HepG2 (cell line): Measurements from ENCODE around the gene RAI14. TPM values are rescaled to one million over a fixed set of nuclear protein-coding genes. Genes with fewer than 3 reads are reported as not detected.

ENCODE experiments used
- ATAC-seq: fragments of 200-7000 bp; cut with Tn5 transposase; 3 replicates; pipeline ENCODE4 v1.9.1; 2020; ENCODE audit warnings: mild to moderate bottlenecking, moderate library complexity
- BruUV-seq: library from RNA; stranded (reverse); fragments of 400-500 nt; replicated peaks from 2 replicates; lab custom pipeline; 2021; lab: Mats Ljungman, UMichigan
- CTCF ChIA-PET: fragments of 300-600 bp; formaldehyde crosslinking; extraction: SDS; loops from one replicate; lab custom pipeline; 2021; ENCODE audit warnings: low total read pairs, inconsistent platforms, low intra/inter-chr PET ratio; lab: Yijun Ruan, JAX
- POLR2A ChIA-PET: fragments of 350-600 bp; sonication (Branson Sonifier 250); formaldehyde crosslinking; loops from one replicate; lab custom pipeline; 2020; ENCODE audit warnings: antibody characterized with exemption, inconsistent platforms; lab: Yijun Ruan, JAX
- DNase-seq: peaks from one replicate; pipeline ENCODE4 v3.0.0-alpha.2; 2015; ENCODE audit warnings: low spot score
- FAIRE-seq: peaks from 3 replicates; lab custom pipeline; 2011; peaks lifted over from hg19 to GRCh38; lab: Jason Lieb, UNC
- H2AFZ ChIP-seq: one replicate; pipeline ENCODE4 v1.6.1; 2011; ENCODE audit warnings: low read length, inconsistent platforms
- H3K27ac ChIP-seq: fragments of 300-600 bp; 3 replicates; pipeline ENCODE4 v1.8.0; 2011; ENCODE audit warnings: mixed run types, mild to moderate bottlenecking, mixed read lengths, low read length, inconsistent platforms; ENCODE audit not compliant: insufficient read depth; ENCODE audit errors: extremely low read length
- H3K27me3 ChIP-seq, 2 experiments: fragments of 200-600 bp in 1 of 2; 2 replicates in 1 of 2; 3 replicates in 1 of 2; pipeline versions ENCODE4 v1.6.0 to v1.8.0; 2011; ENCODE audit warnings: low read length in 2 of 2, mild to moderate bottlenecking in 2 of 2, moderate library complexity in 2 of 2, inconsistent platforms in 1 of 2; ENCODE audit not compliant: insufficient read depth in 2 of 2, control insufficient read depth in 1 of 2
- H3K36me3 ChIP-seq, 2 experiments: fragments of 200-600 bp in 1 of 2; replicated peaks in 1 of 2; 2 replicates in 1 of 2; 3 replicates in 1 of 2; pipeline versions ENCODE4 v1.5.1 to v1.8.0; 2011; ENCODE audit warnings: low read length in 2 of 2, inconsistent platforms in 1 of 2; ENCODE audit not compliant: insufficient read depth in 2 of 2, control insufficient read depth in 1 of 2
- H3K4me1 ChIP-seq: 2 replicates; pipeline ENCODE4 v1.5.1; 2012; ENCODE audit warnings: low read length, inconsistent platforms; ENCODE audit not compliant: insufficient read depth
- H3K4me2 ChIP-seq: 2 replicates; pipeline ENCODE4 v1.6.0; 2011; ENCODE audit warnings: low read depth, low read length, inconsistent platforms
- H3K4me3 ChIP-seq, 3 experiments: fragments of 200-600 bp in 1 of 3; sonication (generic), shearing (Covaris generic) in 1 of 3; replicated peaks in 1 of 3; 2 replicates each; pipeline ENCODE4 v1.5.1; 2011 to 2016; ENCODE audit warnings: low read length in 3 of 3, inconsistent platforms in 2 of 3, low read depth in 2 of 3, mild to moderate bottlenecking in 2 of 3, control low read depth in 1 of 3, mixed read lengths in 1 of 3; ENCODE audit not compliant: insufficient read depth in 1 of 3
- H3K79me2 ChIP-seq: one replicate; pipeline ENCODE4 v1.6.1; 2011; ENCODE audit warnings: low read length, inconsistent platforms; ENCODE audit not compliant: insufficient read depth
- H3K9ac ChIP-seq: 2 replicates; pipeline ENCODE4 v1.6.0; 2011; ENCODE audit warnings: mild to moderate bottlenecking, low read depth, low read length, inconsistent platforms; ENCODE audit not compliant: insufficient read depth
- H3K9me3 ChIP-seq: 2 replicates; pipeline ENCODE4 v1.5.1; 2012; ENCODE audit warnings: mild to moderate bottlenecking, low read length
- H4K20me1 ChIP-seq: 2 replicates; pipeline ENCODE4 v1.6.0; 2011; ENCODE audit warnings: inconsistent platforms, mild to moderate bottlenecking, low read length, moderate library complexity; ENCODE audit not compliant: insufficient read depth
- AKAP8 ChIP-seq: sonication (generic); formaldehyde crosslinking; IDR thresholded peaks from 2 replicates; pipeline ENCODE4 v1.5.1; 2020; ENCODE audit warnings: mild to moderate bottlenecking, missing genetic modification reagents
- EP300 ChIP-seq, 3 experiments: sonication (generic) in 1 of 3; formaldehyde crosslinking in 1 of 3; IDR thresholded peaks; 2 replicates each; pipeline versions ENCODE4 v1.5.1 to v1.6.1; 2011 to 2020; ENCODE audit warnings: low read depth in 2 of 3, low read length in 2 of 3, borderline replicate concordance in 1 of 3, improper control_type of control experiment in 1 of 3, mild to moderate bottlenecking in 1 of 3, missing genetic modification reagents in 1 of 3, moderate library complexity in 1 of 3
- ETV6 ChIP-seq: sonication (generic); formaldehyde crosslinking; conservative IDR thresholded peaks from 2 replicates; pipeline ENCODE4 v1.4.0; 2020; ENCODE audit warnings: missing genetic modification reagents
- MED13 ChIP-seq: sonication (generic); formaldehyde crosslinking; IDR thresholded peaks from 2 replicates; pipeline ENCODE4 v1.5.0; 2020; ENCODE audit warnings: missing genetic modification reagents
- SALL2 ChIP-seq: sonication (generic); formaldehyde crosslinking; IDR thresholded peaks from 2 replicates; pipeline ENCODE4 v1.8.1; 2023; ENCODE audit warnings: mild to moderate bottlenecking, missing genetic modification reagents, inconsistent platforms
- SOX13 ChIP-seq, 3 experiments: fragments of 450-650 bp in 1 of 3; sonication (generic) in 1 of 3; formaldehyde crosslinking in 1 of 3; IDR thresholded peaks in 2 of 3; conservative IDR thresholded peaks in 1 of 3; 2 replicates each; pipeline versions ENCODE4 v1.5.0 to v1.6.1; 2016 to 2020; ENCODE audit warnings: antibody characterized with exemption in 1 of 3, mild to moderate bottlenecking in 1 of 3, missing compliant biosample characterization in 1 of 3, missing genetic modification reagents in 1 of 3, moderate library complexity in 1 of 3
- SP140L ChIP-seq: sonication (generic); formaldehyde crosslinking; IDR thresholded peaks from 2 replicates; pipeline ENCODE4 v1.4.0; 2020; ENCODE audit warnings: missing genetic modification reagents, borderline replicate concordance
- TFDP1 ChIP-seq: IDR thresholded peaks from 2 replicates; pipeline ENCODE4 v1.6.1; 2016; ENCODE audit warnings: missing compliant biosample characterization, missing genetic modification reagents, borderline replicate concordance
- ZBTB40 ChIP-seq, 2 experiments: fragments of 450-650 bp in 1 of 2; sonication (generic) in 1 of 2; formaldehyde crosslinking in 1 of 2; IDR thresholded peaks; 2 replicates each; pipeline versions ENCODE4 v1.6.1 to v1.8.0; 2016 to 2022; ENCODE audit warnings: antibody characterized with exemption in 1 of 2, mild to moderate bottlenecking in 1 of 2, missing genetic modification reagents in 1 of 2
- ZNF335 ChIP-seq: sonication (generic); formaldehyde crosslinking; IDR thresholded peaks from 2 replicates; pipeline ENCODE4 v1.4.0; 2020; ENCODE audit warnings: missing genetic modification reagents
- ZNF747 ChIP-seq: sonication (generic); formaldehyde crosslinking; IDR thresholded peaks from 2 replicates; pipeline ENCODE4 v1.8.1; 2023; ENCODE audit warnings: missing genetic modification reagents, mild to moderate bottlenecking, borderline replicate concordance
- WGBS: methylation state at CpG from one replicate; pipeline ENCODE4 v1.1.6; 2017; ENCODE audit warnings: low lambda C conversion rate; 5-methylcytosine and 5-hydroxymethylcytosine counted together
- in situ Hi-C: cut with HindIII; loops from 2 replicates; pipeline ENCODE4 v1.10.0; 2017; ENCODE audit warnings: low pct_unique_long_range_greater_than_20kb; ENCODE audit not compliant: extremely low pct_ligation_motif_present
- intact Hi-C: fragments of 100-400 bp; cut with micrococcal nuclease; formaldehyde crosslinking; loops from one replicate; pipeline ENCODE4 v1.10.0; 2022; ENCODE audit not compliant: unreplicated experiment
- polyA plus RNA-seq, 8 experiments: library from polyadenylated mRNA; depleted of rRNA in 3 of 8; stranded (reverse) in 7 of 8; unstranded in 1 of 8; fragments of >200 nt; fragmentation: Illumina TruSeq in 4 of 8; extraction: Trizol in 4 of 8; gene quantifications; 2 replicates each; pipeline versions ENCODE4 v1.2.1 to v1.2.3, GENCODE V29; 2011 to 2016; ENCODE audit warnings: low read depth in 4 of 8, missing spikeins in 1 of 8, mixed read lengths in 1 of 8; ENCODE audit not compliant: insufficient read depth in 1 of 8
- total RNA-seq, 5 experiments: library from RNA; depleted of rRNA; stranded (reverse); fragments of >200 nt; fragmentation: Illumina TruSeq; extraction: Trizol; gene quantifications; 2 replicates each; pipeline ENCODE4 v1.2.3, GENCODE V29; 2016; ENCODE audit warnings: low read depth in 1 of 5

Gene RAI14
- total and polyA plus RNA-seq, 2 of the 13 experiments (the other 11 are each of a cell fraction or from before 2014, with no cell fraction given) = 12.6 to 18.2 TPM

GRCh38 chr5:34865091-34865490 is 209.0 kb downstream of the RAI14 start (continued):
- no peak for TF ChIP-seq SP140L (CRISPR knock-in tag)
- TF ChIP-seq AKAP8 (CRISPR knock-in tag) = no peak
- TF ChIP-seq ZNF335 (CRISPR knock-in tag) = no peak
- no peak for TF ChIP-seq EP300 (IDR thresholded peaks at IDR 0.05; ENCODE audit: low read depth in 2 of 2, low read length in 2 of 2)
- no peak for TF ChIP-seq EP300 (CRISPR knock-in tag; IDR thresholded peaks at IDR 0.05; ENCODE audit: borderline replicate concordance)
- no peak for TF ChIP-seq SOX13 (IDR thresholded peaks at IDR 0.05)
- no peak for TF ChIP-seq SOX13 (CRISPR knock-in tag; conservative IDR thresholded peaks at IDR 0.05 in 1 of 2, IDR thresholded peaks at IDR 0.05 in 1 of 2)

GRCh38 chr5:34866989-34867471 is 210.9 kb downstream of the RAI14 start:
- H3K27me3 ChIP-seq = no peaks in the 10 kb centered on the region; a peak in 1 of 5 replicates
- in situ Hi-C loops (no loop called here), intact Hi-C loops (no loop called here)
- peak; percentile 76 for ATAC-seq
- CTCF ChIA-PET = no interaction called here
- DNase-seq = peak; percentile 18
- H3K27ac ChIP-seq = peak overlapping the region; percentile 55
- no peaks in the 10 kb centered on the region for H4K20me1 ChIP-seq
- H3K9ac ChIP-seq = 0 out of 2 replicates have a peak overlapping the region, but pooled peaks have one; percentile 4
- no peaks in the 10 kb centered on the region for H3K79me2 ChIP-seq
- no peaks in the 10 kb centered on the region for H3K36me3 ChIP-seq
- peak overlapping the region; percentile 9 for H2AFZ ChIP-seq
- BruUV-seq = no TSS peak
- POLR2A ChIA-PET = interaction anchor here (1.0 kb wide), 1 partner anchor 318 kb away, joined by 4 read pairs; no protein-coding TSS in a partner anchor
- 47% methylated on average over 3 of the region's 3 CpGs for WGBS
- H3K4me2 ChIP-seq = peak overlapping the region; percentile 26
- no peaks in the 10 kb centered on the region for H3K9me3 ChIP-seq
- peak; percentile 4 for FAIRE-seq
- H3K4me1 ChIP-seq = peaks cover 39% of the 10 kb centered on the region
- H3K4me3 ChIP-seq = no peak overlapping the region; a peak in 1 of 6 replicates
- TF ChIP-seq ETV6 (CRISPR knock-in tag) = no peak
- no peak for TF ChIP-seq ZBTB40 (IDR thresholded peaks at IDR 0.05)
- no peak for TF ChIP-seq ZBTB40 (CRISPR knock-in tag; IDR thresholded peaks at IDR 0.05)
- TF ChIP-seq ZNF747 (CRISPR knock-in tag) = no peak
- TF ChIP-seq MED13 (CRISPR knock-in tag) = no peak
- TF ChIP-seq TFDP1 = no peak
- TF ChIP-seq SALL2 (CRISPR knock-in tag) = no peak
